ENCODE measurements around the gene ANK3. TPM values are rescaled to one million over a fixed set of nuclear protein-coding genes. Genes with fewer than 3 reads are reported as not detected.

ANK3 gene
- polyA plus RNA-seq, 3 donors: not detected

- Histone ChIP-seq H3K4me1 (ENCODE audit: control insufficient read depth in 1 of 2, insufficient read depth in 2 of 2, low read length in 2 of 2) (no peaks in the 10 kb centered on the region), H3K9me3 (replicated peaks in 1 of 2; ENCODE audit: control insufficient read depth in 1 of 2, insufficient read depth in 1 of 2, low read length in 2 of 2) (no peaks in the 10 kb centered on the region), H3K4me2 (replicated peaks; ENCODE audit: extremely low read depth, low read length, poor library complexity, severe bottlenecking) (no peak overlapping the region), H3K79me2 (ENCODE audit: insufficient read depth, low read length) (no peaks in the 10 kb centered on the region), H3K36me3 (replicated peaks in 1 of 2; ENCODE audit: control insufficient read depth in 1 of 2, insufficient read depth in 2 of 2, low read length in 2 of 2) (no peaks in the 10 kb centered on the region), H3K27ac (ENCODE audit: low read depth in 1 of 2, low read length in 2 of 2) (no peak overlapping the region), H3K27me3 (ENCODE audit: control insufficient read depth in 2 of 2, insufficient read depth in 2 of 2, low read length in 2 of 2) (no peaks in the 10 kb centered on the region), H2AFZ (ENCODE audit: insufficient read depth, low read depth, low read length, poor library complexity, severe bottlenecking) (no peak overlapping the region), H3K9ac (ENCODE audit: insufficient read depth, low read length, poor library complexity, severe bottlenecking) (no peak overlapping the region), H4K20me1 (ENCODE audit: insufficient read depth, low read length) (no peaks in the 10 kb centered on the region), H3K4me3 (replicated peaks in 1 of 3; ENCODE audit: low read depth in 2 of 3, low read length in 3 of 3) (no peak overlapping the region)
- Mint-ChIP-seq H3K4me1 (no peaks in the 10 kb centered on the region), H3K27me3 (ENCODE audit: low read depth in 3 of 3) (peaks cover 2% of the 10 kb centered on the region in 3 donors), H3K27ac (no peak overlapping the region), H3K36me3 (no peaks in the 10 kb centered on the region), H3K4me3 (no peak overlapping the region), H3K9me3 (no peaks in the 10 kb centered on the region)
- intact Hi-C loops (cut with micrococcal nuclease): no loop called here
- TF ChIP-seq, protein P1, sequence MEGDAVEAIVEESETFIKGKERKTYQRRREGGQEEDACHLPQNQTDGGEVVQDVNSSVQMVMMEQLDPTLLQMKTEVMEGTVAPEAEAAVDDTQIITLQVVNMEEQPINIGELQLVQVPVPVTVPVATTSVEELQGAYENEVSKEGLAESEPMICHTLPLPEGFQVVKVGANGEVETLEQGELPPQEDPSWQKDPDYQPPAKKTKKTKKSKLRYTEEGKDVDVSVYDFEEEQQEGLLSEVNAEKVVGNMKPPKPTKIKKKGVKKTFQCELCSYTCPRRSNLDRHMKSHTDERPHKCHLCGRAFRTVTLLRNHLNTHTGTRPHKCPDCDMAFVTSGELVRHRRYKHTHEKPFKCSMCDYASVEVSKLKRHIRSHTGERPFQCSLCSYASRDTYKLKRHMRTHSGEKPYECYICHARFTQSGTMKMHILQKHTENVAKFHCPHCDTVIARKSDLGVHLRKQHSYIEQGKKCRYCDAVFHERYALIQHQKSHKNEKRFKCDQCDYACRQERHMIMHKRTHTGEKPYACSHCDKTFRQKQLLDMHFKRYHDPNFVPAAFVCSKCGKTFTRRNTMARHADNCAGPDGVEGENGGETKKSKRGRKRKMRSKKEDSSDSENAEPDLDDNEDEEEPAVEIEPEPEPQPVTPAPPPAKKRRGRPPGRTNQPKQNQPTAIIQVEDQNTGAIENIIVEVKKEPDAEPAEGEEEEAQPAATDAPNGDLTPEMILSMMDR (IDR thresholded peaks at IDR 0.05): no peak
- WGBS (ENCODE audit: insufficient coverage): 95% methylated on average over 4 of the region's 5 CpGs
- DNase-seq: no peak
Observed at GRCh38 chr10:60380781-60381180, 8.9 kb downstream of the ANK3 start.

GRCh38 chr10:60377955-60378354, 11.7 kb downstream of the ANK3 start:
- H3K27me3 ChIP-seq (ENCODE audit: control insufficient read depth in 2 of 2, insufficient read depth in 2 of 2, low read length in 2 of 2): no peaks in the 10 kb centered on the region
- no peak overlapping the region for H3K4me3 ChIP-seq (replicated peaks in 1 of 3; ENCODE audit: low read depth in 2 of 3, low read length in 3 of 3)
- no peaks in the 10 kb centered on the region for H3K9me3 ChIP-seq (replicated peaks in 1 of 2; ENCODE audit: control insufficient read depth in 1 of 2, insufficient read depth in 1 of 2, low read length in 2 of 2)
- H3K79me2 ChIP-seq (ENCODE audit: insufficient read depth, low read length): no peaks in the 10 kb centered on the region
- no peaks in the 10 kb centered on the region for H3K36me3 ChIP-seq (replicated peaks in 1 of 2; ENCODE audit: control insufficient read depth in 1 of 2, insufficient read depth in 2 of 2, low read length in 2 of 2)
- Mint-ChIP-seq H3K9me3 (no peaks in the 10 kb centered on the region), H3K27me3 (ENCODE audit: low read depth in 3 of 3) (peaks cover 0 to 2% (median 0%) of the 10 kb centered on the region in 3 donors), H3K36me3 (no peaks in the 10 kb centered on the region), H3K27ac (no peak overlapping the region), H3K4me1 (peaks cover 2% of the 10 kb centered on the region), H3K4me3 (no peak overlapping the region)
- intact Hi-C loops (cut with micrococcal nuclease): no loop called here
- no peak overlapping the region for H3K4me2 ChIP-seq (replicated peaks; ENCODE audit: extremely low read depth, low read length, poor library complexity, severe bottlenecking)
- peaks cover 0 to 6% of the 10 kb centered on the region in 2 donors for H3K4me1 ChIP-seq (ENCODE audit: control insufficient read depth in 1 of 2, insufficient read depth in 2 of 2, low read length in 2 of 2)
- TF ChIP-seq, protein P1 (IDR thresholded peaks at IDR 0.05): no peak
- H2AFZ ChIP-seq (ENCODE audit: insufficient read depth, low read depth, low read length, poor library complexity, severe bottlenecking): no peak overlapping the region
- H3K9ac ChIP-seq (ENCODE audit: insufficient read depth, low read length, poor library complexity, severe bottlenecking): no peak overlapping the region
- H3K27ac ChIP-seq (ENCODE audit: low read depth in 1 of 2, low read length in 2 of 2): no peak overlapping the region
- no peaks in the 10 kb centered on the region for H4K20me1 ChIP-seq (ENCODE audit: insufficient read depth, low read length)
- no CpG with 5 or more reads among the region's 1 CpG for WGBS (ENCODE audit: insufficient coverage)
- no peak for DNase-seq

All from CD14-positive monocyte (primary cell).